Endodermal cell (in vitro differentiated cells): ENCODE data around the gene SLC49A4. TPM values are rescaled to one million over a fixed set of nuclear protein-coding genes. Genes with fewer than 3 reads are reported as not detected.

Source experiments
- DNase-seq: peaks from one replicate; pipeline ENCODE4 v3.0.0-alpha.2; 2017
- H3K27ac ChIP-seq: 2 replicates; pipeline ENCODE4 v1.5.1; 2013; ENCODE audit warnings: mild to moderate bottlenecking, low read depth, low read length, moderate library complexity
- H3K27me3 ChIP-seq: 2 replicates; pipeline ENCODE4 v1.6.1; 2013; ENCODE audit warnings: mild to moderate bottlenecking, low read length, moderate library complexity; ENCODE audit not compliant: insufficient read depth, control insufficient read depth, poor library complexity, severe bottlenecking
- H3K36me3 ChIP-seq: 2 replicates; pipeline ENCODE4 v1.7.0; 2013; ENCODE audit warnings: mild to moderate bottlenecking, low read length, moderate library complexity; ENCODE audit not compliant: control insufficient read depth, insufficient read depth
- H3K4me1 ChIP-seq: one replicate; pipeline ENCODE4 v1.7.0; 2013; ENCODE audit warnings: low read length; ENCODE audit not compliant: control insufficient read depth, insufficient read depth
- H3K4me3 ChIP-seq: 2 replicates; pipeline ENCODE4 v1.5.1; 2013; ENCODE audit warnings: mild to moderate bottlenecking, low read length, moderate library complexity
- H3K9ac ChIP-seq: 2 replicates; pipeline ENCODE4 v1.6.1; 2013; ENCODE audit warnings: mild to moderate bottlenecking, low read length, moderate library complexity; ENCODE audit not compliant: poor library complexity, severe bottlenecking; ENCODE audit errors: extremely low read depth
- H3K9me3 ChIP-seq: 2 replicates; pipeline ENCODE4 v1.6.1; 2013; ENCODE audit warnings: mild to moderate bottlenecking, low read length, moderate library complexity; ENCODE audit not compliant: control insufficient read depth
- H3K27ac Mint-ChIP-seq: 2 replicates; pipeline ENCODE4 v1.8.0; 2020; ENCODE audit warnings: mixed read lengths
- H3K27me3 Mint-ChIP-seq: 2 replicates; pipeline ENCODE4 v1.8.0; 2021; ENCODE audit warnings: mild to moderate bottlenecking, mixed read lengths; ENCODE audit not compliant: insufficient read depth
- H3K36me3 Mint-ChIP-seq: 2 replicates; pipeline ENCODE4 v1.8.0; 2020; ENCODE audit warnings: low read depth, mixed read lengths
- H3K4me1 Mint-ChIP-seq: 2 replicates; pipeline ENCODE4 v1.8.0; 2020; ENCODE audit warnings: mixed read lengths
- H3K4me3 Mint-ChIP-seq: 2 replicates; pipeline ENCODE4 v1.8.0; 2020; ENCODE audit warnings: mild to moderate bottlenecking, moderate library complexity, mixed read lengths
- H3K9me3 Mint-ChIP-seq: 2 replicates; pipeline ENCODE4 v1.8.0; 2020; ENCODE audit warnings: mild to moderate bottlenecking, mixed read lengths
- CTCF ChIP-seq: fragments of 200-600 bp; sonication (generic); conservative IDR thresholded peaks from 2 replicates; pipeline ENCODE4 v1.5.0; 2021; ENCODE audit warnings: antibody characterized with exemption, mild to moderate bottlenecking
- WGBS, 2 experiments: methylation state at CpG; one replicate each; pipeline versions ENCODE4 v1.1.5 to v1.1.7; 2013; ENCODE audit warnings: missing lambda C conversion rate in 2 of 2, mixed read lengths in 1 of 2; ENCODE audit not compliant: insufficient coverage in 1 of 2, insufficient read length in 1 of 2; 5-methylcytosine and 5-hydroxymethylcytosine counted together
- total RNA-seq, 2 donors: library from RNA; stranded (reverse); fragmentation: NEBNext Ultra II Directional in 1 of 2; extraction: Animal tissue kit (Norgen Biotek cat#: 25700) in 1 of 2; gene quantifications; 2 replicates in 1 of 2; 3 replicates in 1 of 2; pipeline ENCODE4 v1.2.1, GENCODE V29; 2021

The SLC49A4 gene
- total RNA-seq, 2 donors from 2014 or later, result 12.2 to 14.9 TPM

GRCh38 chr3:122857019-122857418, 62.1 kb downstream of the SLC49A4 start:
- DNase-seq, result no peak
- no peak overlapping the region for H3K27ac ChIP-seq
- WGBS, 2 experiments, result no CpG with 5 or more reads among the region's 1 CpG
- Mint-ChIP-seq H3K36me3 (peaks cover 15% of the 10 kb centered on the region), H3K9me3 (no peaks in the 10 kb centered on the region), H3K27me3 (no peaks in the 10 kb centered on the region), H3K4me1 (no peaks in the 10 kb centered on the region), H3K27ac (no peak overlapping the region), H3K4me3 (no peak overlapping the region)
- H3K9me3 ChIP-seq, result no peaks in the 10 kb centered on the region
- no peaks in the 10 kb centered on the region for H3K4me1 ChIP-seq
- no peak overlapping the region for H3K9ac ChIP-seq
- H3K4me3 ChIP-seq, result no peak overlapping the region
- TF ChIP-seq CTCF, result no peak
- H3K27me3 ChIP-seq, result no peaks in the 10 kb centered on the region
- H3K36me3 ChIP-seq, result peaks cover 55% of the 10 kb centered on the region

GRCh38 chr3:122858373-122858772, 63.5 kb downstream of the SLC49A4 start:
- Mint-ChIP-seq H3K36me3 (peaks cover 15% of the 10 kb centered on the region), H3K4me3 (no peak overlapping the region), H3K4me1 (no peaks in the 10 kb centered on the region), H3K9me3 (no peaks in the 10 kb centered on the region), H3K27me3 (no peaks in the 10 kb centered on the region), H3K27ac (no peak overlapping the region)
- H3K9ac ChIP-seq, result no peak overlapping the region
- no peaks in the 10 kb centered on the region for H3K9me3 ChIP-seq
- no peak overlapping the region for H3K27ac ChIP-seq
- peaks cover 67% of the 10 kb centered on the region for H3K36me3 ChIP-seq
- H3K4me1 ChIP-seq, result no peaks in the 10 kb centered on the region
- H3K4me3 ChIP-seq, result no peak overlapping the region
- no peak for DNase-seq
- peak; percentile 44 for TF ChIP-seq CTCF
- H3K27me3 ChIP-seq, result no peaks in the 10 kb centered on the region
- WGBS, 2 experiments, result 95% methylated on average over 1 of the region's 1 CpG; no CpG with 5 or more reads in 1 of the 2 experiments

GRCh38 chr3:122859021-122859805, 64.3 kb downstream of the SLC49A4 start:
- Mint-ChIP-seq H3K4me3 (no peak overlapping the region), H3K27me3 (no peaks in the 10 kb centered on the region)
- no peak for DNase-seq

More at GRCh38 chr3:122859021-122859805, 64.3 kb downstream of the SLC49A4 start:
- no peak overlapping the region for H3K9ac ChIP-seq
- H3K27ac ChIP-seq, result no peak overlapping the region
- TF ChIP-seq CTCF, result no peak
- Mint-ChIP-seq H3K36me3 (peaks cover 14% of the 10 kb centered on the region), H3K4me1 (no peaks in the 10 kb centered on the region), H3K27ac (no peak overlapping the region), H3K9me3 (no peaks in the 10 kb centered on the region)
- H3K9me3 ChIP-seq, result no peaks in the 10 kb centered on the region
- H3K36me3 ChIP-seq, result peaks cover 68% of the 10 kb centered on the region
- H3K4me1 ChIP-seq, result no peaks in the 10 kb centered on the region
- WGBS, 2 experiments, result 96 to 98% methylated on average over 5 of the region's 5 CpGs
- H3K4me3 ChIP-seq, result no peak overlapping the region
- H3K27me3 ChIP-seq, result no peaks in the 10 kb centered on the region
